ENCODE results near the gene MFNG.
"Not testable (repeated sequence)": the region's sequence is repeated elsewhere in the genome, so short reads cannot be mapped to it uniquely, and the experiment has no call there.

Gene MFNG

GRCh38 chr22:37470087-37470445 is 16.1 kb downstream of the MFNG start:
- no peak overlapping the region for H2AFZ ChIP-seq
- no peak for TF ChIP-seq CTCF (IDR thresholded peaks at IDR 0.05)
- H3K27me3 ChIP-seq (ENCODE audit: control insufficient read depth, insufficient read depth, low read length), result no peaks in the 10 kb centered on the region
- no peaks in the 10 kb centered on the region for H3K4me1 ChIP-seq
- no peak overlapping the region for H3K27ac ChIP-seq
- H3K4me2 ChIP-seq (ENCODE audit: low read length), result no peak overlapping the region
- H3K79me2 ChIP-seq, result no peaks in the 10 kb centered on the region
- H3K9ac ChIP-seq, result no peak overlapping the region
- H3K36me3 ChIP-seq (ENCODE audit: control insufficient read depth, insufficient read depth, low read length), result no peaks in the 10 kb centered on the region
- H3K9me3 ChIP-seq (ENCODE audit: control insufficient read depth, low read length), result no peaks in the 10 kb centered on the region
- no peak overlapping the region for H3K4me3 ChIP-seq (ENCODE audit: low read depth, low read length)

DNA sequence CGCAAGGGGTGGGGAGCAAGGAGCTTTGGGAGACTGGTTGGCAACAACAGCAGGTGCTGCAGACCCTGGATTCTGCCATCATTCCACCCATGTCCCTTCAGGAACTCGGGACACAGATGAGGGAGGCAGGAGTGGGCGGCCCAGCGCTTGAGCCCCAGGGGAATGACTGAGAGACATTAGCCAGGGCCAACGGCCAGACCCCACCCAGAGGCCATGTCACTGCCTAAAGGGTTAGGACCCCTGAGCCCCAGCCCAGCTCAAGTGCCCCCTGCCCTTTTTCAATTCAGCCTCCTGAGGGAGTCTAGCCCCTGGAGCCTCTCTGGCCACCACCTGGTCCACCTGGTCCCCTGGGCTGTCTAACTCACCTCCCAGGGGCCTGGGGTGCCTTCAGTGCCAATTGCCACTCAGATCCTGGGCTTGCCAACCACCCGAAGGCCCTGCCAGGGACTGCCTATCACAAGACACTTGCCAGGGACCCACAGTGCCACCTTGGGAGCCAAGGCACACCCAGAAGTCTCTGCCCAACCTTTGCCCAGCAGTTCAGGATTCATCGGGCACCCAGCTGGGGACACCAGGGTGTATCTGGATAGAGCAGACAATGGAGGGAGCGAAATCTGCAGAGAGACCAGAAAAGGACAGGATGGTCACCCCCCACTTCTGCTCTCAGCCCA is 16.6 kb downstream of the MFNG start:
- Histone ChIP-seq H3K9me3 (ENCODE audit: control insufficient read depth, low read length) (no peaks in the 10 kb centered on the region), H3K27ac (no peak overlapping the region), H3K36me3 (ENCODE audit: control insufficient read depth, insufficient read depth, low read length) (no peaks in the 10 kb centered on the region), H3K27me3 (ENCODE audit: control insufficient read depth, insufficient read depth, low read length) (no peaks in the 10 kb centered on the region), H3K4me1 (no peaks in the 10 kb centered on the region), H3K79me2 (no peaks in the 10 kb centered on the region), H3K4me3 (ENCODE audit: low read depth, low read length) (no peak overlapping the region), H3K4me2 (ENCODE audit: low read length) (no peak overlapping the region), H3K9ac (no peak overlapping the region), H2AFZ (no peak overlapping the region)
- no peak for TF ChIP-seq CTCF (IDR thresholded peaks at IDR 0.05)

GRCh38 chr22:37468201-37468695 is 17.9 kb downstream of the MFNG start:
- not testable (repeated sequence) for H3K4me2 ChIP-seq (ENCODE audit: low read length); H3K27me3 ChIP-seq (ENCODE audit: control insufficient read depth, insufficient read depth, low read length); H3K36me3 ChIP-seq (ENCODE audit: control insufficient read depth, insufficient read depth, low read length); H2AFZ ChIP-seq; H3K79me2 ChIP-seq; H3K4me1 ChIP-seq; H3K9ac ChIP-seq; H3K27ac ChIP-seq; H3K4me3 ChIP-seq (ENCODE audit: low read depth, low read length); H3K9me3 ChIP-seq (ENCODE audit: control insufficient read depth, low read length)

DNA sequence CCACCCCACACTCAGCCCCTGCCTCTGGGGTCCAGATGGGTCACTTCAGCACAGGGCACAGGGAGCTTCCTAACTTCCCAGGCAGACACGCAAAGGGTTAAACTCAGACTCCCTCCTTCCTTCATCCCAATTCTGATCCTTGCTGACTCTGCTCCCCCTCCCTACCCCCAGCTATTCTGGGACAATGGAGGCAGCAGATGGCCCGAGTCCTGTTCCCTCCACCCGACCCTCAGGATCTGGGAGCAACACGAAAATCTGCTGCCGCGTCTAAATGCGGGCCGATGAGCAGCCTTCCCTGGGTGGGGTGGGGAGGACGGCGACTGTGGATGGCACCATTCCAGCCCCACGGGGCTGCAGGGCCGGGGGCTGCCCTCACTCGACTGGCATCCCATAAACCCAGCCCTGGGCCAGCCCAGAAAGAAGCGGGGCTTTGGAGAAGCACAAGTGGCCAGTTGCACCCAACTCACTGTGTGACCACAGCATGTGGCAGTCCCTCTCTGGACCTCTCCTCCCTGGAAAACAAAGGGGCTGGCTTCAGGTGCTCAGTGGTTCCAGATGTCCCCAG is 18.7 kb downstream of the MFNG start:
- Histone ChIP-seq H3K4me3 (ENCODE audit: low read depth, low read length) (no peak overlapping the region), H3K9ac (no peak overlapping the region), H3K4me1 (no peaks in the 10 kb centered on the region), H3K9me3 (ENCODE audit: control insufficient read depth, low read length) (no peaks in the 10 kb centered on the region), H3K27ac (no peak overlapping the region), H3K36me3 (ENCODE audit: control insufficient read depth, insufficient read depth, low read length) (no peaks in the 10 kb centered on the region), H3K79me2 (no peaks in the 10 kb centered on the region), H3K27me3 (ENCODE audit: control insufficient read depth, insufficient read depth, low read length) (no peaks in the 10 kb centered on the region), H3K4me2 (ENCODE audit: low read length) (no peak overlapping the region), H2AFZ (no peak overlapping the region)
- TF ChIP-seq CTCF (IDR thresholded peaks at IDR 0.05), result no peak

DNA sequence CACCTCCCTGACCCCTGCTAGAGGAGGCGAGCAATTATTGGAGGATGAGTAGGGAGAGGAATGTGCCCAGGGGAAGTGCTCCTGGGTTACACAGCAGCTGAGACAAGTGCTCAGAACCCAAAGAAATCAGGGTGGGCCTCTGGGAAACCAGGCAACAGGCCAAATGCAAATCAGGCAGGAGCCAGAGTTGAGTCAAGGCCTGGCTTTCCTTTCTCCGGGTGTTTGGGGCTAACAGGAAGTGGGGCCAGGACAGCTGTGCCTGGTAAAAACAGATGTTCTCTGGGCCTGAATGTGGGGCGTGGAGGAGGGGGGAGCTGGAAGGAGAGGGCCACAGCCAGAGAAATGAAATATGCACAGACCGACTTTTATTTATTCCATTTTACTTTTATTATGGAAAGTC is 22.0 kb downstream of the MFNG start:
- Histone ChIP-seq H3K4me1 (no peaks in the 10 kb centered on the region), H3K9ac (no peak overlapping the region), H3K4me2 (ENCODE audit: low read length) (no peak overlapping the region), H3K36me3 (ENCODE audit: control insufficient read depth, insufficient read depth, low read length) (no peaks in the 10 kb centered on the region), H3K4me3 (ENCODE audit: low read depth, low read length) (no peak overlapping the region), H3K79me2 (no peaks in the 10 kb centered on the region), H3K27ac (no peak overlapping the region), H2AFZ (no peak overlapping the region), H3K27me3 (ENCODE audit: control insufficient read depth, insufficient read depth, low read length) (no peaks in the 10 kb centered on the region), H3K9me3 (ENCODE audit: control insufficient read depth, low read length) (no peaks in the 10 kb centered on the region)
- no peak for TF ChIP-seq CTCF (IDR thresholded peaks at IDR 0.05)

Data from parathyroid adenoma (tissue), 2 donors.